ENCODE data around the gene RASL10B.
A peak's percentile ranks its signal among the peaks of the same experiment; 100 is the strongest.
"Not testable (repeated sequence)": the region's sequence is repeated elsewhere in the genome, so short reads cannot be mapped to it uniquely, and the experiment has no call there.

The RASL10B gene

GRCh38 chr17:35731239-35731916, at the start of gene RASL10B:
Gene RASL10B, plus strand, starts transcription at chr17:35731639. Its CDS starts 3,546 bp downstream, at chr17:35735185.
- peak in 1 of 3 donors; percentile 46 for DNase-seq (ENCODE audit: low read depth in 3 of 3, low spot score in 1 of 3)

DNA sequence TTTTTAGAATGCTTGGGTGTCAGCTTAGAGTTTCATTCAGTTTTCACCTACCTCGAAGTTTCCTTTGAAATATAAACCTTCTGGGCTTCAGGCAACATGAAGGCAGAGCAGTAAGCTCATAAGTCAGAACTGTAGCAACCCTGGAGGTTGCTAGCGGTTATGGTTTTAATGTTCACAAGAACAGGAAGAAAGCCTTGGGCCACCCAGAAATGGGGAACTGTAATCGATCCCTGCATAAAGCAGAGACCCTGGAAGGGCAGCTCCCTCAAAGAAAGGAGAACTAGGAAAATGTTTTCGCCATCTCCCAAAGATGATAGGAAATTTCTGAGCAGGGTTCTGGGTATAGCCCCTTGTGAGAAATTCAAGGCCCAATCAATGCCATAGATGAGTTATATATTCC, 47.8 kb upstream of the RASL10B start:
- no peak for DNase-seq (ENCODE audit: low read depth in 3 of 3, low spot score in 1 of 3)

DNA sequence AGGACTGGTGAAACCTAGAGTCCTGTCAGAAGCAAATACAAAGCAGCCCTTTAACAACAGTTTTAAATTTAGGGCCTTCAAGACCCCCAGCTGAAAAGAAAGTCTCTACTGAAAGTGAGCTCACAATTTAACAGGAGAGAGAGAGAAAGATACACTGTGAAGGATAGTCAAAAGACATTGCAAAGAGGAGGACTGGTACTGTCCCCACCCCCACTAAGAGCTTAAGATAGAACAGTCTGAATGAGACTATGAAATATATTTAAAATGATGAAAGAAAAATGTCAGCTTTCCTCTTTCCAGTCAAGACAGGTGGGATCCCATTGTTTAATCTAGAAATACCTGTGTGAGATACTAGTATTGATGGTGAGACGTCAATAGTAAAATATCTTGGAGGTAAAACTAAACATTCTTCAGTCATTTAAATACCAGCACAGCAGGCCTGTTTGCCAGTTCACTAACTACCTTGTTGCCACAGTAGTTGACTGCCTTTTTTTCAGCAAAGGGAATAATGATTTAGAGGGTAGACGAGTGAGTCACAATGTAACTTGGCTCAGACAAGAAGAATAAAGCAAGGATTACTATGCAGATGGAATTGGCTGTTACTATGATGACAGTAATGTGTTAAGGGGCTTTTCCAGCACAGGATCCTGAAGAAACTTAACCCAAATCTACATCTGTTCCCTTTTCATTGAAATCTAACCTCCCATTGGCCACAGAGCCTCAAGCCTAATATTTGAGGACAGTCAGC, 47.2 kb upstream of the RASL10B start:
- no peak for DNase-seq (ENCODE audit: low read depth in 3 of 3, low spot score in 1 of 3)

DNA sequence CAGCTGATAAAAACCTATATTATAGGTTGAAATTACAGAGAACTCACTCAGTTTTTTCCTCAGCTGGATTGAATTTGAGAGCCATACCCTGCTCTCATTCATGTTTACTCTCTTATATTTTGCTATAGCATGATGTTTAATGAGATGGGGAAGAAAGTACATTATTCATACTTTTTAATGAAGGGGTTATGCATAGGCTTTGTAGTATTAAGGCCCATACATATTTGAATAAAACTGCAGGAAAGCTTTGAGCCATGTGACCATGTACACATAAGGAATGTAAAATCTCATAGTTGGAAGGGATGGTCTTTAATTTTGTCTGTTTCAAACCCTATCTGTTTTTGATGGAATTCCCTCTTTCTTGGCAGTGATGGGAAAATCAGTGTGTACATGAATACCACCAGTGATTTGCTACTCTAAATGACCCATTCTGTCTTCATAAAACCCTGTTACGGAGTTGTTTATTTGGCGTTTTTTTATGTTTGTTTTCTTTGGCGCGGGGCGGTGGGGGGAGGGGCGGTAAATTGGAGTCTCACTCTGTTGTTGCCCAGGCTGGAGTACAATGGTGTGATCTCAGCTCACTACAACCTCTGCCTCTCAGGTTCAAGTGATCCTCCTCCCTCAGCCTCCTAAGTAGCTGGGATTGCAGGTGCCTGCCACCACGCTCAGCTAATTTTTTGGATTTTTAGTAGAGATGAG, 38.8 kb upstream of the RASL10B start:
- DNase-seq (ENCODE audit: low read depth in 3 of 3, low spot score in 1 of 3): no peak

DNA sequence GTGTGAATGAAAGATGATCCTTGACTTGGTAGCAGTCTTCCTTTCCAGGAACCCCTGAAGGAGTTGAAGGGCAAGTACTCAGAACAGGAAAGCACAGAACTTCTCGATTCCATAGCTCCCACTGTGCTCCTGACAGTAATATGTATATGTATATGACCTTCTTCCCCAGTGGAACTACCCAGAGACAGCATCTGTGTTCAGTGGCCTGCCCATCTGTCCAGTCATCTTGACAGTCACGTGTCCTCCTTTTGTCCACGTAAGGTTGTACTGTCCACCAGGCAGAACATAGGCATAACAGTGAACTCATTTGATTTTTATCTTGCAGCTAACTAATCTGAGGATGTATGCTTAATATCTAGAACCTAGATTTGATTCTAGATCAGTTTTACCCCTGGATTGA, 37.8 kb upstream of the RASL10B start:
- no peak for DNase-seq (ENCODE audit: low read depth in 3 of 3, low spot score in 1 of 3)

DNA sequence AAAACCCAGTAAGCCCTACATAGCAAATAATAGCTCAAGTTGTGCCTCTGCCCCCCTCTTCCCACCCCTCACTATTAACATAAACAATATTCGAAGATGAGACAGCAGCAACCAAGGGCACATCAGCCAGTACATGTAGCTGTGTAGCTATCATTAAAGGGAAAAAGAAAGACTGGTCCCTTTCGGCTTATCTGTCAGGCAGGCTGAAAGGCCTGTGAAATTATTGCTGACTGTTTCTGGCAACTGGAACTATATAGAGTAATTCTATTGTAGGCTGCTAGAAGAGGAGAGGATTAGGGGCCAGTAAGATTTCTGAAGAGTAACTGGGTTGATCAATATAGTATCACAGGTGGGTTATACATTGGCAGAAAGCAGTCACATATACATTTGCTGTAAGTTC, 36.5 kb upstream of the RASL10B start:
- DNase-seq (ENCODE audit: low read depth in 3 of 3, low spot score in 1 of 3): no peak

- no peak for DNase-seq (ENCODE audit: low read depth in 3 of 3, low spot score in 1 of 3)
Observed at GRCh38 chr17:35695613-35696012, 35.8 kb upstream of the RASL10B start.

- no peak for DNase-seq (ENCODE audit: low read depth in 3 of 3, low spot score in 1 of 3)
Observed at GRCh38 chr17:35698800-35699199, 32.6 kb upstream of the RASL10B start.

DNA sequence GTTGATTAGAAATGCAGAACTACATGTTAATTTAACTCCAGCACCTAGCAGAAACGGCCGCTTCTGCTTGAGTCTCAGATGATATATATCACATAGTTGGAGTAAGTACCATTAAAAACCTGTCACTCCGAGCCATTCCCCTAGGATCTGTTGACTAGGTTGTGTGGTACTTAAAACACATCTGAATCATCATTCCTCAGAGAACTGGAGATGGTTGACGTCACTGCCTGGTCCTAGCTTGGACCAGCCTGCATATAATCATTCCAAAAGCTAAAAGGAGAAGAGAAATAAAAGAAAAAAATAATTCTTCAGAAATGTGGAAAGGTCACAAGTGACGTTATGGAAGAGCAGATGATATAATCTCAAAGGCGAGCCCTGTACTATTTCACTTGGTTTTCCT, 31.3 kb upstream of the RASL10B start:
- DNase-seq (ENCODE audit: low read depth in 3 of 3, low spot score in 1 of 3): no peak

DNA sequence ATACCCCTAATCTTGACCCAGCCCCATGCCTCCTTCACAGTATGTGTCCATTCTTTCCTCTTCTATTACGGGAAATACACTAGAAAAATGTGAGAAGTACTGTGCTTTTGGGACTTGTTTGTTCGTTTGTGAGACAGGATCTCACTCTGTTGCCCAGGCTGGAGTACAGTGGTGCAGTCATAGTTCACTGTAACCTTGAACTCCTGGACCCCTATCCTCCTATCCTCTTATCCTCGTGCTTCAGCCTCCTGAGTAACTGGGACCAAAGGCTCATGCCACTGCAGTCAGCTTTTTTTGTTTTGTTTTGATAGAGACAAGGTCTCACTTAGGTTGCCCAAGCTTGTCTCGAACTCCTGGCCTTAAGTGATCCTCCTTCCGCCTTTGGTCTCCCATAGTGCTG, 29.9 kb upstream of the RASL10B start:
- DNase-seq (ENCODE audit: low read depth in 3 of 3, low spot score in 1 of 3): no peak

GRCh38 chr17:35703308-35703707, 28.1 kb upstream of the RASL10B start:
- not testable (repeated sequence) for DNase-seq (ENCODE audit: low read depth in 3 of 3, low spot score in 1 of 3)

DNA sequence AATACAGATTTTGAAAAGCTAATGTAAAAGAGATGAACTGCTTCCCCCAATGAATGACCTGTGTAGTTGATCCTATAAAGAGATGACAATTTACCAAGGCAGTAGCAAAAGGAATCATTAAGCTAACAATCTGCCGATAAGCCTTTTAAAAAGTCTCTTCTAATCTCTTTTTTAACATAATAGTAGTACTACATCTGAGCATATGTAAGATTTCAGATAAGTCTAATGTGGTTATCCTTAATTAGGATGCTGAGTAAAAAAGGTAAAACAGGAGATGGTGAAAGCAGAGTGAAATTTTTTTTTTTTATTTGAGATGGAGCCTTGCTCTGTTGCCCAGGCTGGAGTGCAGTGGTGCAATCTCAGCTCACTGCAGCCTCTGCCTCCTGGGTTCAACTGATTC, 26.2 kb upstream of the RASL10B start:
- no peak for DNase-seq (ENCODE audit: low read depth in 3 of 3, low spot score in 1 of 3)

DNA sequence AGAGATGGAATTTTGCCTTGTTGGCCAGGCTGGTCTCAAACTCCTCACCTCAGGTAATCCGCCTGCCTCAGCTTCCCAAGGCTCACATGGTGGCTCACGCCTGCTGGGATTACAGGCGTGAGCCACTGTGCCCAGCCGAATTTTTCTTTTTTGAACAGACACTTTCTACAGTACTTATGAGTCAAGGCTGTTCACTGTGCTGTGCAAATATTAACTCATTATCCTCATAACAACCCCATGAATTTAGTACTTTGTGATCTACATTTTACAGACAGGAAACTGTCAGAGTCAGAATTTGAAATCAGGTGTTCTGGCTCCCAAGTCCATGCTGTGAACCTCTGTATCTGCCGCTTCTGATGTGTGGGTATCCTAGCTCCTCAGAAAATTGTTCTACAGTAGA, 25.7 kb upstream of the RASL10B start:
- DNase-seq (ENCODE audit: low read depth in 3 of 3, low spot score in 1 of 3): no peak

GRCh38 chr17:35708149-35708548, 23.3 kb upstream of the RASL10B start:
- DNase-seq (ENCODE audit: low read depth in 3 of 3, low spot score in 1 of 3): no peak

GRCh38 chr17:35708951-35709350, 22.5 kb upstream of the RASL10B start:
- no peak for DNase-seq (ENCODE audit: low read depth in 3 of 3, low spot score in 1 of 3)

- DNase-seq (ENCODE audit: low read depth in 3 of 3, low spot score in 1 of 3): no peak
Observed at GRCh38 chr17:35709874-35710273, 21.6 kb upstream of the RASL10B start.

DNA sequence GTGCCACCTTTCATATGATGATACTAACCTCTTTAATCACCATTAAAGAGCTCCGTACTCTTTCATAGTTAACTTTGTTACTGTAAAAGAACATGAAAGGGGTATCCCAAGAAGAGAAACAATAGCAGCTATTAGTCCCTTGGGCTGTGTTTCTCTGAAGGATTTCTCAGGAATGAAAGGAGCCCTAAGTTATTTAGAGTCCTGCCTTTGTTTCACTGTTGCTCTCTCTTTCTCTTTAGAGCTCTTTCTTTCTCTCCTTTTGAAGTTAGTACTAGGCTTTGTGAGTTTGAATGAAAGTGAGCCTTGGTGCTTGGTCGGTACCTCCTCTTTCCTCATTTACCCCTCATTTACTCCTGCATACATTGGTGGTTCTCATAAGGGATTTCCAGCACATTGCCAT, 20.5 kb upstream of the RASL10B start:
- DNase-seq (ENCODE audit: low read depth in 3 of 3, low spot score in 1 of 3): no peak

- DNase-seq (ENCODE audit: low read depth in 3 of 3, low spot score in 1 of 3): no peak
Observed at GRCh38 chr17:35713069-35713728, 18.2 kb upstream of the RASL10B start.

DNA sequence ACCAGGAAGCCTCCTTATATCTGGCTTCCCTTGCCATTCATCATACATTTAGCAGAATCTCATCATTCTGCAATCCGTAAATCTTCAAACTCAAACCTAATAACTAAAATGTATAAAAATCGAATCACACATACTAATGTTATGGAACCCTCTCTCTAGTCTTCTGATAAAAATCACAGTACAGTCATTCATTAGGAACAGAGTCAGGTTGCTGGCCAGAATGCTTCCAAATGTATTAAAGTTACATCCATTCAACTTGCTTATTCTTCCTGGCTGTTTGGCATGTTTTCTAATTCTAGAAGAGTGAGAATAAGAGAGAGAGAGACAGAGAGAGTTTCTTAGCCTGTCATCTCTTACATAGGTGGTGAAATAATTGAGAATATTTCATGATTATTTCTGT, 16.5 kb upstream of the RASL10B start:
- DNase-seq (ENCODE audit: low read depth in 3 of 3, low spot score in 1 of 3): no peak

DNA sequence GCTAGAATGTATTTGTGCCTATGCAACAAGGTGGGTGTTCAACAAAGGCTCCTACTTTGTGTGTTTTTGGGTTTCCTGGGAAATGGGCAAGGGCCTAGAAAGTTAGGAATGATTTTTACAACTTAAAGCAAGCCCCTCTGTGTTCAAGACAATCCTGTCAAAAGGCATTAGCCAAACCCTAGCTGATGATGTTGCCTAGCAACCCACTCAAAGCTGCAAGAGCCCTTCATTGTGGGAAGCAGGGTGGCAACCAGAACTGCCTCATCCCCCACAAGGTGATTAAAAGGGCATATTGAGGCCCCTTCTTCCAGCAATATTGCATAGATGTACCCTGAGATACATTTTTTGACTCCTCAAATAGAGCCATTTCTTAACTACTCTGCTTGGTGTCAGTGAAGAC, 16.0 kb upstream of the RASL10B start:
- DNase-seq (ENCODE audit: low read depth in 3 of 3, low spot score in 1 of 3): no peak

GRCh38 chr17:35716173-35716572, 15.3 kb upstream of the RASL10B start:
- DNase-seq (ENCODE audit: low read depth in 3 of 3, low spot score in 1 of 3): no peak
